GM13976 (cell line): ENCODE data around the gene MYO18A.

ENCODE experiments used
- DNase-seq: peaks from one replicate; pipeline ENCODE4 v3.0.0; 2012; ENCODE audit warnings: low spot score
- CTCF ChIP-seq: IDR thresholded peaks from 2 replicates; pipeline ENCODE4 v1.5.1; 2012; ENCODE audit warnings: borderline replicate concordance, mild to moderate bottlenecking; ENCODE audit not compliant: insufficient read depth; ENCODE audit errors: extremely low read depth, missing control alignments, control extremely low read depth
- in situ Hi-C: fragments of 300-500 bp; cut with MboI; formaldehyde crosslinking; loops from one replicate; pipeline ENCODE4 v1.12.0; 2022; ENCODE audit warnings: low sequenced_read_pairs, mixed read lengths, inconsistent platforms; ENCODE audit not compliant: unreplicated experiment

The MYO18A gene

GRCh38 chr17:29120433-29120832 is 59.8 kb downstream of the MYO18A start:
- in situ Hi-C loops: loop anchor here (25.0 kb wide), 1 partner anchor 383 kb away; the partner anchor contains the start of genes NEK8, TLCD1 and TRAF4

GRCh38 chr17:29119265-29119664 is 60.9 kb downstream of the MYO18A start:
- in situ Hi-C loops: loop anchor here (25.0 kb wide), 1 partner anchor 382 kb away; the partner anchor contains the start of genes NEK8, TLCD1 and TRAF4
- TF ChIP-seq CTCF: no peak
- no peak for DNase-seq

More at GRCh38 chr17:29120433-29120832, 59.8 kb downstream of the MYO18A start:
- TF ChIP-seq CTCF: no peak
- no peak for DNase-seq

- in situ Hi-C loops: loop anchor here (25.0 kb wide), 1 partner anchor 380 kb away; the partner anchor contains the start of genes NEK8, TLCD1 and TRAF4
Observed at GRCh38 chr17:29116804-29117753, 63.1 kb downstream of the MYO18A start.

GRCh38 chr17:29115961-29116803 is 64.0 kb downstream of the MYO18A start:
- TF ChIP-seq CTCF: peak; percentile 40
- in situ Hi-C loops: loop anchor here (25.0 kb wide), 1 partner anchor 379 kb away; the partner anchor contains the start of genes NEK8, TLCD1 and TRAF4
- peak; percentile 68 for DNase-seq

More at GRCh38 chr17:29116804-29117753, 63.1 kb downstream of the MYO18A start:
- peak; percentile 88 for DNase-seq
- peak; percentile 94 for TF ChIP-seq CTCF

GRCh38 chr17:29115435-29115834 is 64.8 kb downstream of the MYO18A start:
- TF ChIP-seq CTCF: no peak
- in situ Hi-C loops: loop anchor here (25.0 kb wide), 1 partner anchor 378 kb away; the partner anchor contains the start of genes NEK8, TLCD1 and TRAF4
- DNase-seq: no peak

GRCh38 chr17:29114141-29114540 is 66.1 kb downstream of the MYO18A start:
- no peak for TF ChIP-seq CTCF
- DNase-seq: no peak
- in situ Hi-C loops: loop anchor here (5.0 to 25.0 kb wide), 2 partner anchors 147 to 377 kb away; partner anchors contain the start of genes NEK8, TLCD1 and TRAF4
